IMR-90 (cell line): ENCODE data around the gene UNC93A. TPM values are rescaled to one million over a fixed set of nuclear protein-coding genes. Genes with fewer than 3 reads are reported as not detected.

Experiments used
- ATAC-seq: fragments of 200-7000 bp; cut with Tn5 transposase; 2 replicates; pipeline ENCODE4 v1.9.1; 2020; ENCODE audit warnings: low read depth, mild to moderate bottlenecking, moderate library complexity
- BruUV-seq: library from RNA; stranded (reverse); fragments of 400-500 nt; replicated peaks from 2 replicates; lab custom pipeline; 2021; lab: Mats Ljungman, UMichigan
- CTCF ChIA-PET: fragments of 300-600 bp; formaldehyde crosslinking; extraction: SDS; loops from one replicate; lab custom pipeline; 2021; ENCODE audit warnings: antibody characterized with exemption; lab: Yijun Ruan, JAX
- POLR2A ChIA-PET: fragments of 300-600 bp; sonication (Branson Sonifier 250); formaldehyde crosslinking; loops from one replicate; lab custom pipeline; 2022; ENCODE audit warnings: antibody characterized with exemption; ENCODE audit not compliant: unreplicated experiment; lab: Charles Lee
- DNase-seq: peaks from one replicate; pipeline ENCODE4 v3.0.0; 2013
- H2AFZ ChIP-seq: replicated peaks from 2 replicates; pipeline ENCODE3; 2013; ENCODE audit warnings: low read length, mild to moderate bottlenecking; ENCODE audit not compliant: poor library complexity
- H2AK5ac ChIP-seq: 2 replicates; pipeline ENCODE4 v1.6.1; 2013; ENCODE audit warnings: low read depth, low read length, inconsistent platforms
- H2AK9ac ChIP-seq: replicated peaks from 2 replicates; pipeline ENCODE3; 2013; ENCODE audit warnings: mild to moderate bottlenecking, low read depth, low read length, moderate library complexity; ENCODE audit not compliant: poor library complexity
- H2BK120ac ChIP-seq: 2 replicates; pipeline ENCODE4 v1.6.1; 2013; ENCODE audit warnings: low read depth, low read length, inconsistent platforms
- H2BK15ac ChIP-seq: 3 replicates; pipeline ENCODE4 v1.6.1; 2013; ENCODE audit warnings: low read depth, low read length, inconsistent platforms
- H2BK20ac ChIP-seq: 2 replicates; pipeline ENCODE4 v1.6.1; 2013; ENCODE audit warnings: low read depth, mild to moderate bottlenecking, inconsistent platforms, low read length, moderate library complexity
- H2BK5ac ChIP-seq: 2 replicates; pipeline ENCODE4 v1.6.1; 2013; ENCODE audit warnings: mild to moderate bottlenecking, low read depth, low read length, inconsistent platforms; ENCODE audit not compliant: poor library complexity, severe bottlenecking
- H3K14ac ChIP-seq: replicated peaks from 2 replicates; pipeline ENCODE4 v1.6.1; 2013; ENCODE audit warnings: low read depth, low read length, inconsistent platforms
- H3K18ac ChIP-seq: 2 replicates; pipeline ENCODE4 v1.6.1; 2013; ENCODE audit warnings: low read depth, low read length, control low read depth
- H3K23ac ChIP-seq: 2 replicates; pipeline ENCODE4 v1.6.1; 2013; ENCODE audit warnings: low read depth, low read length, inconsistent platforms
- H3K27ac ChIP-seq: 2 replicates; pipeline ENCODE4 v1.5.1; 2013; ENCODE audit warnings: mild to moderate bottlenecking, control low read depth, low read length; ENCODE audit not compliant: insufficient read depth
- H3K27me3 ChIP-seq: 2 replicates; pipeline ENCODE4 v1.6.1; 2013; ENCODE audit warnings: low read length; ENCODE audit not compliant: control insufficient read depth, insufficient read depth
- H3K36me3 ChIP-seq: 2 replicates; pipeline ENCODE4 v1.6.1; 2013; ENCODE audit warnings: low read length, mixed read lengths; ENCODE audit not compliant: control insufficient read depth, insufficient read depth
- H3K4ac ChIP-seq: 2 replicates; pipeline ENCODE4 v1.6.1; 2013; ENCODE audit warnings: low read depth, low read length, inconsistent platforms
- H3K4me1 ChIP-seq: 2 replicates; pipeline ENCODE4 v1.6.1; 2013; ENCODE audit warnings: low read length, mixed read lengths; ENCODE audit not compliant: control insufficient read depth, insufficient read depth
- H3K4me2 ChIP-seq: 2 replicates; pipeline ENCODE4 v1.6.1; 2013; ENCODE audit warnings: low read depth, mild to moderate bottlenecking, control low read depth, low read length, moderate library complexity
- H3K4me3 ChIP-seq: 2 replicates; pipeline ENCODE4 v1.5.1; 2013; ENCODE audit warnings: low read depth, mild to moderate bottlenecking, control low read depth, low read length, moderate library complexity; ENCODE audit not compliant: insufficient read depth
- H3K56ac ChIP-seq: 2 replicates; pipeline ENCODE4 v1.6.1; 2013; ENCODE audit warnings: low read length, inconsistent platforms; ENCODE audit not compliant: insufficient read depth; ENCODE audit errors: extremely low read depth
- H3K79me1 ChIP-seq, 2 experiments: 2 replicates each; pipeline ENCODE4 v1.6.1; 2013; ENCODE audit warnings: low read length in 2 of 2, inconsistent platforms in 1 of 2, low read depth in 1 of 2
- H3K9ac ChIP-seq: 2 replicates; pipeline ENCODE4 v1.6.1; 2013; ENCODE audit warnings: low read depth, low read length, control low read depth
- H3K9me1 ChIP-seq: 2 replicates; pipeline ENCODE4 v1.6.1; 2013; ENCODE audit warnings: low read length, inconsistent platforms; ENCODE audit not compliant: insufficient read depth
- H3K9me3 ChIP-seq: 2 replicates; pipeline ENCODE4 v1.6.1; 2013; ENCODE audit warnings: low read length; ENCODE audit not compliant: control insufficient read depth, insufficient read depth
- H4K20me1 ChIP-seq: 2 replicates; pipeline ENCODE4 v1.6.1; 2013; ENCODE audit warnings: low read length, inconsistent platforms; ENCODE audit not compliant: insufficient read depth
- H4K5ac ChIP-seq: 2 replicates; pipeline ENCODE4 v1.6.1; 2013; ENCODE audit warnings: mild to moderate bottlenecking, low read depth, low read length, control low read depth
- H4K8ac ChIP-seq, 2 experiments: 2 replicates each; pipeline ENCODE4 v1.6.1; 2013; ENCODE audit warnings: low read depth in 2 of 2, low read length in 2 of 2, control low read depth in 1 of 2, inconsistent platforms in 1 of 2
- H4K91ac ChIP-seq: 2 replicates; pipeline ENCODE4 v1.6.1; 2013; ENCODE audit warnings: low read depth, low read length, inconsistent platforms; ENCODE audit not compliant: insufficient read depth
- BHLHE40 ChIP-seq: fragments of 150-350 bp; IDR thresholded peaks from 2 replicates; pipeline ENCODE4 v1.6.1; 2016; ENCODE audit warnings: mild to moderate bottlenecking, low read depth, low read length
- CEBPB ChIP-seq: IDR thresholded peaks from 2 replicates; pipeline ENCODE4 v1.6.1; 2012; ENCODE audit warnings: low read depth, low read length, improper control_type of control experiment
- CHD1 ChIP-seq: IDR thresholded peaks from 2 replicates; pipeline ENCODE4 v1.6.1; 2012; ENCODE audit warnings: low read depth, low read length, improper control_type of control experiment
- CTCF ChIP-seq: conservative IDR thresholded peaks from 2 replicates; pipeline ENCODE4 v1.5.1; 2012; ENCODE audit warnings: mild to moderate bottlenecking, low read depth, low read length, improper control_type of control experiment
- ELK1 ChIP-seq: fragments of 150-350 bp; IDR thresholded peaks from 2 replicates; pipeline ENCODE4 v1.6.1; 2016; ENCODE audit warnings: low read depth, mild to moderate bottlenecking, low read length, moderate library complexity, borderline replicate concordance
- FOS ChIP-seq: fragments of 150-350 bp; IDR thresholded peaks from 2 replicates; pipeline ENCODE4 v1.6.1; 2016; ENCODE audit warnings: low read depth, low read length
- MAFK ChIP-seq: IDR thresholded peaks from 2 replicates; pipeline ENCODE4 v1.6.1; 2012; ENCODE audit warnings: low read depth, low read length, improper control_type of control experiment
- MAZ ChIP-seq: IDR thresholded peaks from 2 replicates; pipeline ENCODE4 v1.6.1; 2012; ENCODE audit warnings: low read depth, mild to moderate bottlenecking, low read length, improper control_type of control experiment, moderate library complexity, borderline replicate concordance
- MXI1 ChIP-seq: IDR thresholded peaks from 2 replicates; pipeline ENCODE4 v1.6.1; 2012; ENCODE audit warnings: low read depth, mild to moderate bottlenecking, low read length, moderate library complexity, borderline replicate concordance
- NFE2L2 ChIP-seq: fragments of 150-350 bp; IDR thresholded peaks from 2 replicates; pipeline ENCODE4 v1.6.1; 2016; ENCODE audit warnings: low read depth, mild to moderate bottlenecking, low read length
- RAD21 ChIP-seq: IDR thresholded peaks from 2 replicates; pipeline ENCODE4 v1.6.1; 2012; ENCODE audit warnings: low read length, improper control_type of control experiment
- RCOR1 ChIP-seq: IDR thresholded peaks from 2 replicates; pipeline ENCODE4 v1.6.1; 2012; ENCODE audit warnings: mild to moderate bottlenecking, low read length, improper control_type of control experiment; ENCODE audit not compliant: insufficient replicate concordance
- SMC3 ChIP-seq: fragments of 150-350 bp; IDR thresholded peaks from 2 replicates; pipeline ENCODE4 v1.6.1; 2016; ENCODE audit warnings: low read depth, mild to moderate bottlenecking, antibody characterized with exemption, low read length, moderate library complexity
- USF2 ChIP-seq: fragments of 150-350 bp; IDR thresholded peaks from 2 replicates; pipeline ENCODE4 v1.6.1; 2017; ENCODE audit warnings: mild to moderate bottlenecking, antibody characterized with exemption, low read length, low read depth
- WGBS, 2 experiments: methylation state at CpG; one replicate each; pipeline versions ENCODE4 v1.1.5 to v1.1.7; 2013; ENCODE audit warnings: missing lambda C conversion rate in 2 of 2; ENCODE audit not compliant: insufficient read length in 1 of 2; ENCODE audit errors: extremely low coverage in 2 of 2; 5-methylcytosine and 5-hydroxymethylcytosine counted together
- dilution Hi-C: fragments of 300-500 bp; cut with HindIII; formaldehyde crosslinking; loops from one replicate; pipeline ENCODE4 v1.14.3; 2018; ENCODE audit warnings: low sequenced_read_pairs; ENCODE audit not compliant: unreplicated experiment
- in situ Hi-C: fragments of 300-500 bp; cut with MboI; formaldehyde crosslinking; loops from 3 replicates; pipeline ENCODE4 v1.14.3; 2019; ENCODE audit warnings: low sequenced_read_pairs, inconsistent platforms, mixed read lengths
- intact Hi-C: fragments of 100-400 bp; cut with micrococcal nuclease; formaldehyde crosslinking; loops from 2 replicates; pipeline ENCODE4 v1.10.0; 2022
- polyA plus RNA-seq, 3 experiments: library from polyadenylated mRNA; depleted of rRNA; stranded (reverse); fragments of >200 nt; gene quantifications; 2 replicates each; pipeline ENCODE4 v1.2.3, GENCODE V29; 2012; ENCODE audit warnings: low replicate concordance in 1 of 3
- total RNA-seq: library from RNA; depleted of rRNA; stranded (reverse); fragments of >200 nt; gene quantifications from 2 replicates; pipeline ENCODE4 v1.2.3, GENCODE V29; 2012

Gene UNC93A
- total and polyA plus RNA-seq, 2 of the 4 experiments (the other 2 are of a cell fraction): not detected

DNA sequence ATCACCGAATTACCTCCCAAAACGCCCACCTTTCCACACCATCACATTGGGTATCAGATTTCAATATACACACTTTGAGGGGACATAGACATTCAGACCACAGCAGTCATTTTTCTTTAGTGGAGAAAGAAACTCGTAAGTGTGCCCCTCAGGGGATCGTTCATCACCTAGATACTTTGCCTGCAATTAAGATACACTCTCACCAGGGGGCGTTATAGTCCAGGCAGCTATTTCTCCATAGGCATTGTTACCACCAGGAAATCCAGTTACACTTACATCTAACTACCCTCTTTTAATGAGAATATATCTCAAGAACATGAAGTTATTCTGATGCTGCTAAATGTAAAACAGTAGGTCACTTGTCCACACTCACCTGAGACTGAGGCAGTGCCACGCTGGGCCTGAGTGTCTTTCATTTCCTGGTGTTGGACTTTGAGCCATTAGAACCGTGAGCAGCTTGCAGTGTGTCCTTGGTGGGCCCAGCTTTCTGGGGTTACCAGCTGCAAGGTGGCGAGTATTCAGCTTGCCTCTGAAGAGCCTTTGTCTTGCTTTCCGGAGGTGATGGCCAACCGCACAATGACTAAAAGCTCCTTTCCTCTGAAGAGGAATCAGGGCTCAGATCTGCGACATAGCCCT, 35.1 kb upstream of the UNC93A start:
- no TSS peak for BruUV-seq
- dilution Hi-C loops (no loop called here), in situ Hi-C loops (no loop called here), intact Hi-C loops (no loop called here)
- POLR2A ChIA-PET: no interaction called here
- no peak for DNase-seq
- Histone ChIP-seq H2BK20ac (no peak overlapping the region), H2AK5ac (no peak overlapping the region), H3K4ac (no peak overlapping the region), H2BK120ac (no peak overlapping the region), H2AK9ac (no peak overlapping the region), H3K18ac (no peak overlapping the region), H3K27me3 (no peaks in the 10 kb centered on the region), H3K9ac (no peak overlapping the region), H4K20me1 (no peaks in the 10 kb centered on the region), H3K4me1 (no peaks in the 10 kb centered on the region), H3K23ac (no peak overlapping the region), H3K56ac (no peak overlapping the region), H4K5ac (no peak overlapping the region), H2BK5ac (no peak overlapping the region), H3K79me1 (no peaks in the 10 kb centered on the region), H3K14ac (no peak overlapping the region), H3K36me3 (no peaks in the 10 kb centered on the region), H3K4me3 (no peak overlapping the region), H3K9me3 (peaks cover 26% of the 10 kb centered on the region), H4K8ac (no peak overlapping the region), H3K27ac (no peak overlapping the region), H3K4me2 (no peak overlapping the region), H3K9me1 (no peaks in the 10 kb centered on the region), H4K91ac (no peak overlapping the region), H2BK15ac (no peak overlapping the region), H2AFZ (no peak overlapping the region)
- TF ChIP-seq NFE2L2: no peak
- TF ChIP-seq CEBPB: no peak
- TF ChIP-seq MAFK: no peak
- TF ChIP-seq CTCF: no peak
- no peak for TF ChIP-seq ELK1
- no peak for TF ChIP-seq RAD21
- no peak for TF ChIP-seq CHD1
- TF ChIP-seq FOS: no peak
- TF ChIP-seq RCOR1: no peak
- no peak for TF ChIP-seq MAZ
- no peak for TF ChIP-seq MXI1
- no peak for TF ChIP-seq USF2
- no peak for TF ChIP-seq SMC3
- no peak for TF ChIP-seq BHLHE40
- CTCF ChIA-PET: no interaction called here
- ATAC-seq: no peak
- WGBS, 2 experiments: 96% methylated on average over 3 of the region's 11 CpGs; no CpG with 5 or more reads in 1 of the 2 experiments
